ENCODE results near the gene EVL. TPM values are rescaled to one million over a fixed set of nuclear protein-coding genes. Genes with fewer than 3 reads are reported as not detected.

The EVL gene
- total and polyA plus RNA-seq, 2 of the 8 experiments (the other 6 are each of a cell fraction or from before 2014, with no cell fraction given) = 30.7 to 64.6 TPM

DNA sequence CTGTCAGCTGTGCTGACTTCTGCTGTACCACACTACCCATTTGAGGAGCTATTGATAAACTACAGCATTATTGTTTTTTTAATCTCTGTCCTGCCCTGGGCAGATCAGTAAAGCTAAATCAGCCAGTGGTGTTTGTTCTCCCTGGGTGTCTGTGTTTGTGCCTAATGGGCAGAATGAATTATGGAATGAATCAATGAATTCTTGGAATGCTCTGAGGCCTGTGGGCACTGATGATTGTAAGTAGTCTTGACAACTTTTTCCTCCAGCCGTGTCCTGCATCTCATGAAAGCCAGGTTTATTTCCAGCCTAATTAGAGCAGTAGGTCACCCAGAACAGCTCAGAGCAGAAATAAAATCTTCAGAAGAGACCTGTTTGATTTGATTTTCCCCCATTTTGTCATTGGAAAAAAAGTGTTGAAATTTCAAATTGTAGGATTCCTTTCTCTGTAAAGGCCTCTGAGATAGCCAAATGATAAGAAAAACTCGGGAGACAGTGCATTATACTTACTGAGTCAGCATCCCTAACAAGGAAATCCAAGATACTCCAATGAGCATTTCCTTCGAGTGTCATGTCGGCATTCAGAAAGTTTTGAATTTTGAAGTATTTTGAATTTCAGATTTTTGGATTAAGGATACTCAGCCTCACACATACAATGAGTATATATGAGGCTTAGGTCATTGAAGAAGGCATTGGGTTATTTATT, 19.4 kb upstream of the EVL start (continued):
- no peak for TF ChIP-seq SAP30 (IDR thresholded peaks at IDR 0.05; ENCODE audit: insufficient read depth, insufficient replicate concordance, low read length)
- no peak for TF ChIP-seq EZH2 (IDR thresholded peaks at IDR 0.05; ENCODE audit: low read depth, low read length, severe bottlenecking)
- no peak for TF ChIP-seq SUZ12 (IDR thresholded peaks at IDR 0.05; ENCODE audit: low read length)
- TF ChIP-seq SIX5 (IDR thresholded peaks at IDR 0.05; ENCODE audit: low read depth, low read length) = no peak
- TF ChIP-seq NANOG (IDR thresholded peaks at IDR 0.05; ENCODE audit: insufficient read depth, low read depth, low read length, poor library complexity, severe bottlenecking) = no peak

Data from H1 (cell line).